ENCODE measurements around the gene RNF169.
"Not testable (repeated sequence)": the region's sequence is repeated elsewhere in the genome, so short reads cannot be mapped to it uniquely, and the experiment has no call there.

Gene RNF169

DNA sequence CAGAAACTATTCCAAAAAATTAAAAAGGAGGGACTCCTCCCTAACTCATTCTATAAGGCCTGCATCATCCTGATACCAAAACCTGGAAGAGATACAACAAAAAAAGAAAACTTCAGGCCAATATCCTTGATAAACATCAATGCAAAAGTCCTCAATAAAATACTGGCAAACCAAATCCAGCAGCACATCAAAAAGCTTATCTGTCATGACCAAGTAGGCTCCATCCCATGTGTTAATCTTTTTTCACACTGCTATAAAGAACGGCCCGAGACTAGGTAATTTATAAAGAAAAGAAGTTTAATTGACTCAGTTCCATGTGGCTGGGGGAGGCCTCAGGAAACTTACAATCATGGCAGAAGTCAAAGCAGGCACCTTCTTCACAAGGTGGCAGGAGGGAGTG is 76.9 kb downstream of the RNF169 start:
- DNase-seq = not testable (repeated sequence)

DNA sequence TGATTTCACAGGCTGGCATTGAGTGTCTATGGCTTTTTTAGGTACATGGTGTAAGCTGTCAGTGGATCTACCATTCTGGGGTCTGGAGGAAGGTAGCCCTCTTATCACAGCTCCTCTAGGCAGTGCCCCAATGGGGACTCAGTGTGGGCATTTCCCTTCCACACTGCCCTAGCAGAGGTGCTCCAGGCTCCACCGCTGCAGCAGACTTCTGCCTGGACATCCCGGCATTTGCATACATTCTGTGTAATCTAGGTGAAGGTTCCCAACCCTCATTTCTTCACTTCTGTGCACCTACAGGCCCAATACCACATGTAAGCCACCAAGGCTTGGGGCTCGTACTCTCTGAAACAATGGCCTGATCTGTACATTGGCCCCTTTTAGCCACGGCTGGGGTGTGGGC is 78.3 kb downstream of the RNF169 start:
- DNase-seq = no peak

DNA sequence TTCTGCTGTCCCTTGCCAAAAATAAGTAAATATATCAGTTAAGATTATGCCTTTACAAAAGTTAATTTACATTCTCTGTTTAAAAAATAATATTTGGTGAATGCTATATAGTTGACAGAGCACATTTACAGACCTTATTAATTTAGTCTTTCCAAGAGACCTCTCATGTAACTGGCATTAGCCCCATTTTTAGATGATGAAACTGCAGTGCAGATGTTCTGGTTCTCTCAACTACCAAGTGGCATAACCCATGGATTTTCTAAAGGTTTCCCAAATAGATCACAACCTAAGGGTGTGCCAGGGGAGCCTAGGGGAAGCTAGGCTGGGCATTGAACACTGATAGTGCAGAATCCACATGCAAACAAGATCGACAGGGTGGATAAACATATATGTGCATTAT is 88.5 kb downstream of the RNF169 start:
- DNase-seq = no peak

DNA sequence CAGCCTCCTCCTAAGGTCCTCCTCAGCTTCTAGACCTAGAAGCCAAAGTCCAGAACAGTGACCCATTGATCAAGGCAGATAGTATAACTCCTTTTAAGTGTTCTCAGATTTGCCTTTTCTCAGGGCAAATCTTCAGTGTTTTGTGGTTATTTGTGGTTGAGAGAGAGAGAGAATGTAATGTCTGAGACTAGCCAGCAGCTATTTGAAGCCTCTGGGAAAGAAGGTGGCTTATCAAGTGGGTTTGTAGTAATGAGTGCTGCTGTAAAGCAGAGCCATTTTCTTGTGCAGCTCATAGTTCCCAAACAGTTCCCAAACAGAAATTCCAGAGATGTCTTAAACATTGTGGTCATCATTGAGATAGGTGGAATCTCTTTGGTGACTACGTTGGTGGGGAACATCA is 89.5 kb downstream of the RNF169 start:
- DNase-seq = no peak

DNA sequence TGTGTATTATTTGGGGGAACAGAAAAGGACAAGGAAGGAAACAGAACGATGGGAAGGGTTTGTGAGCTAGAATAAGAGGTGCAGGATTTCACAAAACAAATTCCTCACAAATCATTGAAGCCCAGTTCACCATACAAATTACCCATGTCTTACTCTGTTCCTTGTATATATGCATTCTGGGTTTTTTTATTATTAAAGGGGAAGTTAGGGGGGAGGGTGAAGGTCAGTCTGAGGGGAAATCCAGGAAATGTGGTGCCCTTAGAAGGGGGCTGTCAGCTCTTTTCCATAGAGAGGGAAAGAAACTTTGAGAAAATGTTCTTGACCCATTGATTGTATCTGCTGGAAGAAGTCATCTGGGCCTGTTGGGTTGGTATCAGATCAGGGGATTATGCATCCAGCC is 90.8 kb downstream of the RNF169 start:
- no peak for DNase-seq

DNA sequence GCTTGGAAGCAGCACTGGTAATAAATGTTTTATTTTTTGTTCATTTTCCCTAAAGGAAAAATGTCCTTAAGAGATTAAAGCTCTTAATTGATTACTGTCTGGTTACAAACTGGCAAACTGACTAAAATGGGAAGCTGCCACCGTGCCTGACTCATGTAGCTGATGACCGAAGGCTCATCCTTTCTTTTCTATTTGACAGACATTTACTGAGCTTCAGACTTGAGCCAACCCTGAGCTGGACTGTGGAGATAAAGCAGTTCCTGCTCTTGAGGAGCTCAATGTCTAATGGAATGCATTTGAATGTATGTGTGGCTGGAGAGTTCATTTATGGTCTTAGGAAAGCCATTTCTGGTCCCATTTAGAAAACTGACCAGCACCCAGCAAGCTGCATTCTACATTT is 91.3 kb downstream of the RNF169 start:
- DNase-seq = no peak

DNA sequence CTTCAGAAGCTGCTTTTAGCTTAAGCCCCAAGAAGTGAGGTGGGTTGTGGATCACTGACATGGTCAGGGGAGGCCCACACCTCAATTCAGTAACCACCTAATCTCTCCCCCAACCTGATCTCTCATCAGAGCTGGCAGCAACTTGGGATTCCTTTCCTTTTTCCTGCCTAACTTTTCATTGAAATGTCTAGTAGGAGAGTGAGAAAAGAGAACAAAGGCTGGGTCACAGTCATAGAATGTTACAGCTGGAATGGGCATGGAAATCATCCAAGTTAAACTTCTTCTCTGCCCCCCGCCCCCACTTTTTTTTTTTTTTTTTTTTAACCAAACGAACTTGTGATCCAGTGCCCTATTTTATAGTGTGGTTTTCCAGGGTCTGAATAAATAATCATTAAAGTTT is 91.8 kb downstream of the RNF169 start:
- DNase-seq = no peak

DNA sequence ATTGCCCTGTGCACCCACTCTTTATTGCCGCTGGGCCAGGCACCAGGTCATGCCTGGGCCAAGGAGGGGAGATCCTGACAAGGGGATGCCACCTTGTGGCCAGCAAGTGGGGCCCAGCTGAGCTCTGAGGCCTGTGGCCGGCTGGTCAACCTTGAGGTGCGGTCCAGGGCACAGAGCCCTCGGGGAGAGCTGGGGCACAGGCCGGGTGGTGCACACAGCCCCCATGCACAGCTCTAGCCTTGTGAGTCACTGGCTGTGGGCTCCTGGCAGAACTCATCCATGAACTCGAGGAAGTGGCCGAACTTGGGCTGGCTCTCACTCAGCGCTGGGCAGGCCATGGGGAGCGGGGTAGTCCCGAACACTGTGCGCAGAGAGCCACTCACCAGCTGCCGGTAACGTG is 94.3 kb downstream of the RNF169 start:
- no peak for DNase-seq

DNA sequence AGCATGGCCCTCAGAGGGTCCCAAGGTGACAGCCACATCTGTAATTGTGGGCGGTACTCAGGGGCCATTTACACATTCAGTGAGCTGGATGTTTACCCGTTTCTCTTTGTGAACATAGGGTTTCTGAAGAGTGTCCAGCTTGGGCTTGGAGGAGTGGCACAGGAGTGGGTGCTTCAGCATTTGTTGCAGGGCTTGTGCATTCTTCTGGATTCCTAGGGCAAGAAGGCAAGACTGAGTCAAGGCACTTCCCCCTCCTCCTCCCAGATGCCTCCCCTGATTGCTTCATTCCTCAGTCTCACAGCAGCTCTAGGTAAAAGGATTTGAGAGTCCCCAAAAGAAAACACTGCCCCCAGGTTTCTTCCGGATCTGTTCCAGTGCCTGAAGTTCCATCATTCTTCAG is 95.4 kb downstream of the RNF169 start:
- no peak for DNase-seq

DNA sequence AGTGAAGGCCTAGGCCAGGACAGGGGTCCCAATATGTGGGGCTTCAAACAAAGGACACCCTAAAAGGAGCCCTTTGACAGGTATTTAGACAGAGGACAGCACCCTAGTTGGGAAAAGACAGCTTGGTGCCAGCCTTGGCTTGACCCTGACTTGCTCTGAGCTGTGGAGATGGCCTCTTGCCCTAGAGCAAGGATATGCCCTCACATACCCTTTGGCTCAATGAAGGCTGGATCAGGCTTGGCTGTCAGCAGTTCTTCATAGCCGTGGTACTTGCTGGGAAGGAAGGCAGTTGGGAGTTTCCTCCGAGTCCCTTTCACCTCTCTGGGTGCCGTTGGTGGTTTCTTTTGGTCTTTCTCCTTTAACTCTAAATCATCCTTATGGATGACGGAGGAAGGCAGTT is 96.2 kb downstream of the RNF169 start:
- no peak for DNase-seq

DNA sequence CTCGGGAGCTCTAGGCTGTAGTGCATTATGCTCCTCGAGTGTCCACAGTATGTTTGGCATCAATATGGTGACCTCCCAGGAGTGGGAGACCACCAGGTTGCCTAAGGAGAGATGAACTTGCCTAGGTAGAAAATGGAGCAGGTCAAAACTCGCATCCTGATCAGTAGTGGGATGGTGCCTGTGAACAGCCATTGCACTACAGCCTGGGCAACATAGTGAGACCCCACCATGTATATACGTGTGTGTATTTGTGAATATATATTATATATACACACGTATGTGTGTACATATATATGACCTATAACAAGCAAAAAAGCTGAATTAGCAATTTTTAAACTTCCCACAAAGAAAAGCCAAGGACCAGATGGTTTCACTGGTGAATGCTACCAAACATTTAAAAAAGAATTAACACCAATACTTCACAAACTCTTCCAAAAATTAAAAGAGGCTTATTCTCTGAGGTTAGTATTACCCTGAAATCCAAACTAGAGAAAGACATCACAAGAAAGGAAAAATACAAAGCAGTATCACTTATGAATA is 97.4 kb downstream of the RNF169 start:
- no peak for DNase-seq

DNA sequence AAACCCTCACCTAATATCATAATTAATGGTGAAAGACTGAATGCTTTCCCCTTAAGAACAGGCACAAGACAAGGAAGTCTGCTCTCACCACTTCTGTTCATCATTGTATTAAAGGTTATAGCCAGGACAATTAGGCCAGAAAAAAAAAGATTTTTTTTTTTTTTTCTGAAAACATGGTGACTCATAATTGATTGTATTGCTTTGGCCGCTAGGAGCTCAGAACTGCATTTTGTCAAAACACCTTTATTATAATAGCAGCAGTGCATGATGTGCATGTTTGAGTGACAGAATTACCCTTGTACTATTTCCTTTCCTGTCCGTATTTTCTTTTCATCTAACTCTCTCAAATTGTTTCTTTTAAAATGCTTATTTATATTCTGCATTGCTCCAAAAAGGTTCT is 98.1 kb downstream of the RNF169 start:
- DNase-seq = no peak

DNA sequence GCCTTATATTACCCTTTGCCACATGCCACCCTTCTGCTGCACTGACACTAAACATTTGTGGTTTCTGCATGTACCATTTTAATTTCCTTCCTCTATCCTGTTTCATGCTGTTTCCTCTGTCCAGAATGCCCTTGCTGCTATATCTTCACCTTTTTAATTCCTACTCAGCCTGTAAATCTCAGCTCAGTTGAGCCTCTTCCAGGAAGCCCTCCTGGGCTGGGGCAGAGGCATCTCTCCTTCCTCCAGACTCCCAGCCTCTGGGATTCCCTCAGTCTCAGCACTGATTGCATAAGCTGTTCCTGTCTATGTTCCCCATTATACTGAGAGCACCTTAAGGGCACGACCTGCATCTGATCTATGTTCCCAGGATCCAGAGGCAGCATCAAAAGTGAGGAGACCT is 98.7 kb downstream of the RNF169 start:
- no peak for DNase-seq

DNA sequence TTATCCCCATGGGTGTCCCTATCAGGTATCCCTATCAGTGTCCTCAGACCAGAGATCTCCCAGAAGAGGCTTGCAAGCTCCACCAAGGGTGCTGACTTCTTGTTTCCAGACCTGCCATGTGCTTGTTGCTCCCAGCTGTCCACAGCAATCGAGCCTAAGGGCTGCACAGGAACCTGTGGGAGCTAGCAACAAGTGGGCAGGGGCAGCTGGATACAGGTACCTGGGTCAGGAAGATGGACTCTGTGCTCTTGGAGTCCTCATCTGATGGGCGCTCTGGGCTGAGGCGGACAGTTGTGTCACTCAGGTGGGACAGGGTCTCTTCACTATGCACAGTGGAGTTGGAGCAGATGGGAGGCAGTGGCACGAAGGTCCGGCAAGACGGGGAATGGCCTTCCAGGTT is 99.2 kb downstream of the RNF169 start:
- DNase-seq = no peak

DNA sequence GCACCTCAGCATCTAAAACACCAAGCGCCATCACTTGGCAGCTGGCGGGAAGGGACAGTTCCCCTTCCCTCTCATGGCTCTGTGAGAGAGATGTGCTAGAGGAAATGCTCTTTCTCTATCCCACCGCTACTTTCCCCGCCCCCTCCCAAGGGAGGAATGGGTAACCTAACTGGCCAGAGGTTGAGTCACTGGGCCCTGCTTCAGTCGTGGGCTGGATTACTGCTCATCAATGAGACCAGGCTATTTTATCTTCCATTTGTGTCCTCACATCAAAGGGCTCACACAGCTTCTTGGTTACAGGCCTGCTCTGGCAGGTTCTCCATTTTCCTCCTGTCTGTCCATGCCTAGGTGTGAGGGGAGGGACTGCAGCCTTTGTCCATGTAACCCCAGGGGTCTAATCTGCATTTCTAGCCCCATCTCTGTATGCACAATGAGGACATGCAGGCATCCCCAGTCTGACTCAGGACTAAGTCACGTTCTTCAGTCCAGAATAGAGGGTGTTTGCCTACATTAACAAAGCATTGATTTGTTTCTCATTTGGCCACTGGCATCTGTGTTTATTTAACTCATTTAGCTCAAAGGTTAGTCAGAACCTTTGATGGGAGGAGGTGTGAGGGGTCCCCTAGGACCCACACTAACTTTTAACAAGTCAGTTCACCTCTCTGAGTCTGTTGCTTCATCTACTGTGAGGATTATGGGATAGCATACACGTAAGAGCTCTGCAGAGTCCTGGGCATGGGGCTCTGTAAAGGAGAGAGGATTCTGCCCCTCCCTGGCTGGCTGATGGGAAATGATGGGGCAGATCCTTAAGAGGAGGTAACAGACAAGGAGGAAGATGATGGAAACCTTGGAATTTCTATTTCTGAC is 101.1 kb downstream of the RNF169 start:
- no peak for DNase-seq

DNA sequence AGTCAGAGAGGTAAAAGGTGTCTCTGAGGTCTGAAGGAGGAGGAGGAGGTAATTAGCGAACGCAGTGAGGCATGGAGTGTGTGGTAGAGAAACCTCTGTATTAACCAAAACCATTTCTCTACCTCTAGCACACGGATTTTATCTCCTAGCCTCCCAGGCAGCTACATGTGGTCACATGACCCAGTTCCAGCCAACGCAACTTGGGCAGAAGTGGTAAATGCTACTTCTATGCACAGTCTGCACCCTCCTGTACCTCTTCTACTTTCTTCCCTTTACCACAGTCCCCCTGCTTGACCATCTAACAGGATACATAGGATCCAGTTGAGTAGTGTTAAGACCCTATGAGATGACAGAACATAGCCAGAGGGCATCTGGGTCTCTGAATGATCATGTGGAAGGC is 104.6 kb downstream of the RNF169 start:
- DNase-seq = no peak

DNA sequence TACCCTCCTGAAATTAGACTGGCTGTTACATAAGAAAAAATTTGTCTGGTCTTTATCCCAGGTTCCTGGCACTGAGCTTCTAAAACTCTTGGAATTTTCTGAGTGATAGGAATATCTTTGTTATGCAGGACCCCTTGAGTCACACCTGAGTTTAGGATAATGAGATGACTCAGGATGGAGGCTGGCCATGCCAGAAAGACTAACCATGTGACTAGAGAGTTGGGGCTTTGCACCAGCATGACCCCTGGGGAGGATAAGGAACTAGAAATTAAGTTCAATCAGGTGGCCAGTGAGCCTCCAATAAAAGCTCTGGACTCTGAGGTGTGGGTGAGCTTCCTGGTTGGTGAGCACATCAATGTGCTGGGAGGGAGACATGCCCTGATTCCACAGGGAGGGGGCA is 112.1 kb downstream of the RNF169 start:
- DNase-seq = no peak

DNA sequence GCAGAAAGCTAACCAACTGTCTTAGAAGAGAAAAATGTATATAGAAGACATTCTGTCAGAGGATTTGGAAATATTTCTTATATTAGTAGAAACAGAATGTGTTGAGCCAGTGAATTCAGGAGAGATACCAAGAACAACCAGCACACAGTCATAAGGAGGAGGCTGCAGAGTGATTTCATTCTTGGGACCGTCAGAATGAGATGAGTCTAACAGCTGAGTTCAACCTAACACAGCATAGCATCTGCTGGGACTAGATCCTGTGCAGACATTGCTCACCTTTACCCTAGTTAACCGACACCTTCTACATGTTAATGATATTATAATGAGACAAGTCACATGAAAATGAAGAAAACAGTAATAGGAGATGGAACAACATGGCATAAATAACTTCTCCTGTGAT is 114.8 kb downstream of the RNF169 start:
- no peak for DNase-seq

DNA sequence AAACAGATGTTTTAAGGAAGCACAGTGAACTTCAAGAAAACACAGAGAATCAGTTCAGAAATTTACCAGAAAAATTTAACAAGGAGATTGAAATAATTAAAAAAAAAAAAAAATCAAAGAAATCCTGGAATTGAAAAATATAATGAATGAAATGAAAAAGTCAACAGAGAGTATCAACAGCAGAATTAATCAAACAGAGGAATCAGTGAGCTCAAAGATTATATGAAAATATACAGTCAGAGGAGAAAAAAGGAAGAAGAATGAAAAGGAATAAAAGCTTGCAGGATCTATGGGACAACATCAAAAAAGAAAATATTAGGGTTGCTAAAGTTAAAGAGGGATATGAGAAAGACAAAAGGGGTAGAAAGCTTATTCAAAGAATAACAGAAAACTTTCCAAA is 117.9 kb downstream of the RNF169 start:
- no peak for DNase-seq

DNA sequence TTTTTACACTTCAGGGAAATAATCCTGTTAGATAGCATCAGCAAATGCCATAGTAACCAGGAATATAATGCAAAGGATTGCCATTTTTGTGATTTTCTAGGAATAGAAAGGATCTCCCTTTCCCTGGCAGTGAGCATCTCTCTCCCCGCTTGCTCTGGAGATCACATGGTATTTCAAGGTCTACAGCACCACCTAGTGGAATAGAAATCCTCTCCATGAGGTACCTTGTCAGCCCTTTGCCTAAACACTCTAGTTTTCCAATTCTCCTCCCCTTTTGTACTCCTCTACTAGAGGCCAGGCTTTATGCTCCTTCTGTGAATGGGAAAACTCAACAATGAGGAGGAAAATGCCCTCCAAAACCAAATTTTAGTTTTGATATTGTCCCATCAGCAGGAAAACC is 121.8 kb downstream of the RNF169 start:
- DNase-seq = no peak

DNA sequence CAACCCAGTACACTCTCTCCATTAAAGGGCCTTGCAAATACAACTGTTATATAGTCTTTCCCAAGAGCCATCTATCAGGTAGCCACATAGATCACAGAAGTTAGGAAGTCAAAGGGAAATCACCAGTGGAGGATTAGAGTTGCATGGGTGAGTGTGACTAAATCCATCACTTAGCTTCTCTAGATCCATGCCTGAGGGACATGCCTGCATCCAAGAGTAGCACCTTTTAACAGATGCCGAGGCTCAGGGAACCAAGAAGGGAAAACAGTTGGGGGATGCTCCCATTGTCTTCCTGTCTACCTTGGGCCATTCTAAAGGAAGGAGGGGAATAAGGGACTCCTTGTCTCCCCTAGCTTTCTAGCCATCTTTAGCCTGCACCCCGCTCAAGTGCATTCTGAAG is 122.4 kb downstream of the RNF169 start:
- DNase-seq = no peak

DNA sequence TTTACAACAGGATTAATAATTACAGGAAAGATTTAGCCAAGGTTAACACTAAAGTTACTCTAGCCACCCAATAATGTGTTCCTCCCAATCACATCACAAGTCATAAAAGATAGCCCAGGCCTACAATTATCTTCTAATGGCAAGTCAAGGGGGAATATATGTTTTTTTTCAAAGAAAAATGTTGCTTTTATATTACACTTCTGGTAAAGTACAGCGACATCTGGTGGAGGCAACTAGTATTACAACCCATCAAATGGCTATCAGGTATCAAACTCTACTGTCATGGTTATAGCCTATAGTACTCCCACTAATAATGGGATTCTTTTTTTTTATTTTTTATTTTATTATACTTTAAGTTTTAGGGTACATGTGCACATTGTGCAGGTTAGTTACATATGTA is 128.5 kb downstream of the RNF169 start:
- no peak for DNase-seq
